ENCODE data around the gene CLDN5. TPM values are rescaled to one million over a fixed set of nuclear protein-coding genes. Genes with fewer than 3 reads are reported as not detected.

Gene CLDN5
- total RNA-seq, 4 donors from 2014 or later: 94.9 to 170 (median 117) TPM

DNA sequence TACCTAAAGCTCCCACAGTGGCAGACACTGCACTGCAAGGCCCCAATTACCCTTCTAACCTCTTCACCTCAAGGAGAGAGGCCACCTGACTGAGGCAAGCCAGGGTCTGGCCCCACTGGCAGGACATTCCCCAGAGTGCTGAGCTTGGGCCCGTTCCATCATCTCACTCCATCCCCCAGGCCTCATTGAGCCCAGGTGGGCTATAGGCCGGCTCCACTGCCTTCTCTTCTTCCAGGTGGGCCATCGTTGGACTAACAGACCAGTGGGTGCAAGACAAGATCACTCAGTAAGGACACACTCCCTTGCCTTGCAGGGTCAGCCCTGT, 25.4 kb downstream of the CLDN5 start:
- TF ChIP-seq, protein P1, sequence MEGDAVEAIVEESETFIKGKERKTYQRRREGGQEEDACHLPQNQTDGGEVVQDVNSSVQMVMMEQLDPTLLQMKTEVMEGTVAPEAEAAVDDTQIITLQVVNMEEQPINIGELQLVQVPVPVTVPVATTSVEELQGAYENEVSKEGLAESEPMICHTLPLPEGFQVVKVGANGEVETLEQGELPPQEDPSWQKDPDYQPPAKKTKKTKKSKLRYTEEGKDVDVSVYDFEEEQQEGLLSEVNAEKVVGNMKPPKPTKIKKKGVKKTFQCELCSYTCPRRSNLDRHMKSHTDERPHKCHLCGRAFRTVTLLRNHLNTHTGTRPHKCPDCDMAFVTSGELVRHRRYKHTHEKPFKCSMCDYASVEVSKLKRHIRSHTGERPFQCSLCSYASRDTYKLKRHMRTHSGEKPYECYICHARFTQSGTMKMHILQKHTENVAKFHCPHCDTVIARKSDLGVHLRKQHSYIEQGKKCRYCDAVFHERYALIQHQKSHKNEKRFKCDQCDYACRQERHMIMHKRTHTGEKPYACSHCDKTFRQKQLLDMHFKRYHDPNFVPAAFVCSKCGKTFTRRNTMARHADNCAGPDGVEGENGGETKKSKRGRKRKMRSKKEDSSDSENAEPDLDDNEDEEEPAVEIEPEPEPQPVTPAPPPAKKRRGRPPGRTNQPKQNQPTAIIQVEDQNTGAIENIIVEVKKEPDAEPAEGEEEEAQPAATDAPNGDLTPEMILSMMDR (IDR thresholded peaks at IDR 0.05): no peak
- TF ChIP-seq POLR2A (IDR thresholded peaks at IDR 0.05): no peak
- no peak overlapping the region for H3K4me3 ChIP-seq (ENCODE audit: low read depth, poor library complexity, severe bottlenecking)
- intact Hi-C loops (cut with DNase I; ENCODE audit: low total_unique reads): no loop called here
- DNase-seq (ENCODE audit: low spot score in 2 of 2): no peak
- WGBS, 2 donors: 91 to 100% methylated on average over 3 of the region's 3 CpGs

- TF ChIP-seq, protein P1 (IDR thresholded peaks at IDR 0.05): no peak
- no peak for TF ChIP-seq POLR2A (IDR thresholded peaks at IDR 0.05)
- DNase-seq (ENCODE audit: low spot score in 2 of 2): no peak
- WGBS, 2 donors: 94 to 96% methylated on average over 7 of the region's 7 CpGs
- intact Hi-C loops (cut with DNase I; ENCODE audit: low total_unique reads): no loop called here
- H3K4me3 ChIP-seq (ENCODE audit: low read depth, poor library complexity, severe bottlenecking): no peak overlapping the region
These were observed 25.9 kb downstream of the CLDN5 start for GRCh38 chr22:19498154-19498865.

DNA sequence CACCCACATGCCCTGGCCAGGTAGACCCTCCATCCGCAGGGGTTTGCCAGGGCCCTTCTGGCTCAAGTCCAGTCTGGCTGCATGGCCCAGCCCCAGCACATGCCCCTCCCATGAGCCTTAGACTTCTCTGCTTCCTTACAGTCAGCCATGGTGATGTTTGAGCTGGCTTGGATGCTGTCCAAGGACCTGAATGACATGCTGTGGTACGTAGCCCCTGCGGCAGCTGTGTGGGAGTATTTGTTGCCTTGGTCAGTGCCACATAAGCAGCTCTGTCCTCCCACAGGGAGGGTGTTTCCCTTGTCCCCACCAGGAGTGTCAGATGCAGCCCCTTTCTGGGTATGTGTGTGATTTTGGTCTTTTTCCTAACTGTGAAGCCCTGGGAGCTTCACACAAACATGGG, 27.0 kb downstream of the CLDN5 start:
- DNase-seq (ENCODE audit: low spot score in 2 of 2): no peak
- intact Hi-C loops (cut with DNase I; ENCODE audit: low total_unique reads): no loop called here
- 77% methylated on average over 3 of the region's 3 CpGs for WGBS, 2 donors
- no peak overlapping the region for H3K4me3 ChIP-seq (ENCODE audit: low read depth, poor library complexity, severe bottlenecking)
- TF ChIP-seq POLR2A (IDR thresholded peaks at IDR 0.05): no peak
- TF ChIP-seq, protein P1 (IDR thresholded peaks at IDR 0.05): no peak

- intact Hi-C loops (cut with DNase I; ENCODE audit: low total_unique reads): no loop called here
- no peak for TF ChIP-seq POLR2A (IDR thresholded peaks at IDR 0.05)
- TF ChIP-seq, protein P1 (IDR thresholded peaks at IDR 0.05): no peak
- 96 to 98% methylated on average over 3 of the region's 3 CpGs for WGBS, 2 donors
- no peak overlapping the region for H3K4me3 ChIP-seq (ENCODE audit: low read depth, poor library complexity, severe bottlenecking)
- no peak for DNase-seq (ENCODE audit: low spot score in 2 of 2)
These were observed 27.9 kb downstream of the CLDN5 start for GRCh38 chr22:19496324-19496630.

DNA sequence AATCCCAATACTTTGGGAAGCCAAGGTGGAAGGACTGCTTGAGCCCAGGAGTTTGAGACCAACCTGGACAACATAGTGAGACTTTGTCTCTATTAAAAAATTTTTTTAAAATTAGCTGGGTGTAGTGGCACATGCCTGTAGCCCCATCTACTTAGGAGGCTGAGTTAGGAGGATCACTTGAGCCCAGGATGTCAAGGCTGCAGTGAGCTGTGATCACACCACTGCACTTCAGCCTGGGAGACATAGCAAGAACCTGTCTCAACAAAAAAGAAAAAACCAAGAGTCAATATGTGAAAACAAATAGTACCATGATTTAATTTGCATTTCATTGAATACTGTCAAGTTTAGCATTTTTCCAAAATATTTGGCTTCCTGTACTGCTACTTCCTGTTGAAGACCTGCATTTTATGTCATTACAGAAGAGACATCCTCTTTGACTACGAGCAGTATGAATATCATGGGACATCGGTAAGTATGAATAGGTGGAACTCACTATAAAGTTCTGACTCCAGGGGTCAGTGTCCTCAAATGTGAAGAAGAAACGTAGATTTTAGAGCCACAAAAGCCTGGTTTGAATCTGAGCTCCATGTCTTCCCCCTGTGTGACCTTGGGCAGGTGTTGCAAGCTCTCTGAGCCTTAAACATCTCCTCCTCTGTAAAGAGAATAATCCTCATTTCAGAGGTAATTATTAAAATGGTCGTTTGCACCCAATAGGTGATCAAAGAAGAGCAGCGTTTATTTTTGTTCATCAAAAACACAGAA, 28.5 kb downstream of the CLDN5 start:
- intact Hi-C loops (cut with DNase I; ENCODE audit: low total_unique reads): no loop called here
- H3K4me3 ChIP-seq (ENCODE audit: low read depth, poor library complexity, severe bottlenecking): no peak overlapping the region
- TF ChIP-seq POLR2A (IDR thresholded peaks at IDR 0.05): no peak
- TF ChIP-seq, protein P1 (IDR thresholded peaks at IDR 0.05): no peak
- WGBS, 2 donors: 77 to 82% methylated on average over 5 of the region's 5 CpGs
- DNase-seq (ENCODE audit: low spot score in 2 of 2): no peak
